Esophagus muscularis mucosa (tissue), 3 donors: ENCODE data around the gene FRMD1.

Experiments used
- CTCF ChIP-seq, 3 experiments: fragments of 200-600 bp in 2 of 3; fragments of 450-650 bp in 1 of 3; sonication (generic) in 2 of 3; IDR thresholded peaks; one replicate each; pipeline ENCODE4 v1.5.1; 2017 to 2019; ENCODE audit warnings: antibody characterized with exemption in 3 of 3, mild to moderate bottlenecking in 2 of 3, moderate library complexity in 1 of 3
- EP300 ChIP-seq: sonication (generic); formaldehyde crosslinking; IDR thresholded peaks from one replicate; pipeline ENCODE4 v1.6.1; 2017; ENCODE audit warnings: antibody characterized with exemption

GRCh38 chr6:168126566-168127383, 47.8 kb upstream of the FRMD1 start:
- no peak for TF ChIP-seq CTCF (IDR thresholded peaks at IDR 0.05)
- TF ChIP-seq EP300, result no peak
